Upper lobe of right lung (tissue), 1 donor: ENCODE results near the gene RFPL3. TPM values are rescaled to one million over a fixed set of nuclear protein-coding genes. Genes with fewer than 3 reads are reported as not detected.

Experiments used
- ATAC-seq: fragments of 200-7000 bp; cut with Tn5 transposase; one replicate; pipeline ENCODE4 v1.9.1; 2020; ENCODE audit warnings: mild to moderate bottlenecking, moderate library complexity
- DNase-seq: peaks from one replicate; pipeline ENCODE4 v3.0.0-alpha.2; 2020
- H3K27ac ChIP-seq: fragments of 200-600 bp; one replicate; pipeline ENCODE4 v1.8.0; 2022
- H3K27me3 ChIP-seq: fragments of 200-600 bp; one replicate; pipeline ENCODE4 v1.8.0; 2022; ENCODE audit warnings: mild to moderate bottlenecking
- H3K36me3 ChIP-seq: fragments of 200-600 bp; one replicate; pipeline ENCODE4 v1.8.0; 2022
- H3K4me1 ChIP-seq: fragments of 200-600 bp; one replicate; pipeline ENCODE4 v1.8.0; 2022
- H3K4me3 ChIP-seq: fragments of 200-600 bp; one replicate; pipeline ENCODE4 v1.8.0; 2022; ENCODE audit warnings: mild to moderate bottlenecking
- H3K9me3 ChIP-seq: fragments of 200-600 bp; one replicate; pipeline ENCODE4 v1.8.0; 2022
- CTCF ChIP-seq: fragments of 200-600 bp; IDR thresholded peaks from one replicate; pipeline ENCODE4 v1.8.0; 2022; ENCODE audit warnings: antibody characterized with exemption
- intact Hi-C: fragments of 100-400 bp; cut with DNase I; formaldehyde crosslinking; loops from one replicate; pipeline ENCODE4 v1.11.0; 2022
- total RNA-seq: library from RNA; stranded (reverse); fragmentation: NEBNext Ultra II Directional; extraction: Animal tissue kit (Norgen Biotek cat#: 25700); gene quantifications from one replicate; pipeline ENCODE4 v1.2.1, GENCODE V29; 2021
- donor health status: DM: no; HTN: yes; CAD: no; lungs with severe emphysema.

The RFPL3 gene
- total RNA-seq, 1 donor from 2014 or later, result not detected

- H3K36me3 ChIP-seq, result peaks cover 97% of the 10 kb centered on the region
- no peak overlapping the region for H3K4me3 ChIP-seq
- no peaks in the 10 kb centered on the region for H3K27me3 ChIP-seq
- H3K9me3 ChIP-seq, result no peaks in the 10 kb centered on the region
- no peak for TF ChIP-seq CTCF
- no peak for ATAC-seq
- no peaks in the 10 kb centered on the region for H3K4me1 ChIP-seq
- H3K27ac ChIP-seq, result no peak overlapping the region
- no peak for DNase-seq
- intact Hi-C loops, result no loop called here
Observed at GRCh38 chr22:32404021-32404420, 46.4 kb downstream of the RFPL3 start.

GRCh38 chr22:32407312-32407711 is 49.6 kb downstream of the RFPL3 start:
- Histone ChIP-seq H3K9me3 (no peaks in the 10 kb centered on the region), H3K4me3 (no peak overlapping the region), H3K27ac (peak overlapping the region; percentile 18), H3K36me3 (peaks cover 65% of the 10 kb centered on the region), H3K27me3 (no peaks in the 10 kb centered on the region), H3K4me1 (peaks cover 21% of the 10 kb centered on the region)
- no peak for DNase-seq
- intact Hi-C loops, result no loop called here
- no peak for TF ChIP-seq CTCF
- ATAC-seq, result peak; percentile 32

- Histone ChIP-seq H3K27ac (peak overlapping the region; percentile 18), H3K4me3 (no peak overlapping the region), H3K27me3 (no peaks in the 10 kb centered on the region), H3K9me3 (no peaks in the 10 kb centered on the region), H3K4me1 (peaks cover 21% of the 10 kb centered on the region), H3K36me3 (peaks cover 59% of the 10 kb centered on the region)
- intact Hi-C loops, result no loop called here
- ATAC-seq (no peak), DNase-seq (no peak)
- TF ChIP-seq CTCF, result no peak
Observed at GRCh38 chr22:32407936-32408335, 50.3 kb downstream of the RFPL3 start.

GRCh38 chr22:32409977-32410376 is 52.3 kb downstream of the RFPL3 start:
- Histone ChIP-seq H3K36me3 (peaks cover 39% of the 10 kb centered on the region), H3K27ac (no peak overlapping the region), H3K27me3 (no peaks in the 10 kb centered on the region), H3K4me3 (peak overlapping the region; percentile 88), H3K4me1 (peaks cover 21% of the 10 kb centered on the region), H3K9me3 (no peaks in the 10 kb centered on the region)
- ATAC-seq, result no peak
- intact Hi-C loops, result no loop called here
- DNase-seq, result no peak
- no peak for TF ChIP-seq CTCF

- TF ChIP-seq CTCF, result no peak
- no peak for DNase-seq
- H3K4me1 ChIP-seq, result peaks cover 21% of the 10 kb centered on the region
- H3K27ac ChIP-seq, result no peak overlapping the region
- no peaks in the 10 kb centered on the region for H3K9me3 ChIP-seq
- H3K4me3 ChIP-seq, result peak overlapping the region; percentile 88
- ATAC-seq, result no peak
- peaks cover 34% of the 10 kb centered on the region for H3K36me3 ChIP-seq
- H3K27me3 ChIP-seq, result no peaks in the 10 kb centered on the region
- intact Hi-C loops, result no loop called here
Observed at GRCh38 chr22:32410459-32410858, 52.8 kb downstream of the RFPL3 start.

Other genes with a start within 250 kb of the RFPL3 start
- gene C22orf42, start 198.6 kb upstream of the RFPL3 start, total RNA-seq, result not detected
- not detected for gene RFPL2, start 152.8 kb upstream of the RFPL3 start, total RNA-seq
- gene SLC5A4, start 102.5 kb upstream of the RFPL3 start, total RNA-seq, result 1.6 TPM
- gene RTCB, start 54.4 kb downstream of the RFPL3 start, total RNA-seq, result 61.1 TPM
- not detected for gene BPIFC, start 106.6 kb downstream of the RFPL3 start, total RNA-seq
- gene FBXO7, start 116.9 kb downstream of the RFPL3 start, total RNA-seq, result 96.4 TPM